ENCODE results near the gene PARP12.
"Not testable (repeated sequence)": the region's sequence is repeated elsewhere in the genome, so short reads cannot be mapped to it uniquely, and the experiment has no call there.

PARP12 gene

GRCh38 chr7:140062528-140063299 lies at the start of gene PARP12:
PARP12 (minus strand) TSS chr7:140062951; CDS start chr7:140062847, 104 bp downstream.
- DNase-seq: peak; percentile 79

GRCh38 chr7:140108777-140109176 lies 46.0 kb upstream of the PARP12 start:
- DNase-seq: not testable (repeated sequence)

- no peak for DNase-seq
Observed at GRCh38 chr7:140096459-140096858, 33.7 kb upstream of the PARP12 start.

GRCh38 chr7:140093375-140093774 lies 30.6 kb upstream of the PARP12 start:
- no peak for DNase-seq

GRCh38 chr7:140085447-140085846 lies 22.7 kb upstream of the PARP12 start:
- DNase-seq: no peak

GRCh38 chr7:140084972-140085371 lies 22.2 kb upstream of the PARP12 start:
- DNase-seq: no peak

GRCh38 chr7:140084142-140084655 lies 21.4 kb upstream of the PARP12 start:
- no peak for DNase-seq

GRCh38 chr7:140082770-140083169 lies 20.0 kb upstream of the PARP12 start:
- no peak for DNase-seq

- DNase-seq: no peak
Observed at GRCh38 chr7:140081774-140082425, 19.1 kb upstream of the PARP12 start.

GRCh38 chr7:140080919-140081318 lies 18.2 kb upstream of the PARP12 start:
- no peak for DNase-seq

- DNase-seq: no peak
Observed at GRCh38 chr7:140079121-140079536, 16.4 kb upstream of the PARP12 start.

GRCh38 chr7:140078392-140078791 lies 15.6 kb upstream of the PARP12 start:
- DNase-seq: no peak

- no peak for DNase-seq
Observed at GRCh38 chr7:140074780-140075179, 12.0 kb upstream of the PARP12 start.

GRCh38 chr7:140070546-140070945 lies 7.8 kb upstream of the PARP12 start:
- DNase-seq: no peak

- no peak for DNase-seq
Observed at GRCh38 chr7:140069298-140069949, 6.7 kb upstream of the PARP12 start.

GRCh38 chr7:140068033-140068432 lies 5.3 kb upstream of the PARP12 start:
- DNase-seq: no peak

GRCh38 chr7:140067052-140067451 lies 4.3 kb upstream of the PARP12 start:
- DNase-seq: no peak

- no peak for DNase-seq
Observed at GRCh38 chr7:140062118-140062527, 628 bp downstream of the PARP12 start.

- no peak for DNase-seq
Observed at GRCh38 chr7:140061607-140061930, 1.2 kb downstream of the PARP12 start.

- no peak for DNase-seq
Observed at GRCh38 chr7:140060788-140061606, 1.8 kb downstream of the PARP12 start.

GRCh38 chr7:140060243-140060630 lies 2.5 kb downstream of the PARP12 start:
- no peak for DNase-seq

GRCh38 chr7:140059273-140060242 lies 3.2 kb downstream of the PARP12 start:
- no peak for DNase-seq

Measured in GDM1 (cell line).